Pancreas (tissue), 10 donors: ENCODE data around the gene LCN15. TPM values are rescaled to one million over a fixed set of nuclear protein-coding genes. Genes with fewer than 3 reads are reported as not detected.

Experiments used
- ATAC-seq, 4 donors: fragments of 200-7000 bp; cut with Tn5 transposase; one replicate each; pipeline versions ENCODE4 v1.8.0 to v1.9.1; 2020; ENCODE audit warnings: mild to moderate bottlenecking in 4 of 4, moderate library complexity in 4 of 4
- DNase-seq, 6 donors: peaks; one replicate each; pipeline ENCODE4 v3.0.0-alpha.2; 2020
- FAIRE-seq: peaks from 2 replicates; lab custom pipeline; 2012; peaks lifted over from hg19 to GRCh38; lab: Jason Lieb, UNC
- H3K27ac ChIP-seq, 4 donors: fragments of 200-600 bp; sonication (generic); 1 replicate in 3 of 4; 2 replicates in 1 of 4; pipeline versions ENCODE4 v1.5.0 to v1.8.0; 2020
- H3K27me3 ChIP-seq, 4 donors: fragments of 200-600 bp; one replicate each; pipeline ENCODE4 v1.8.0; 2021
- H3K36me3 ChIP-seq, 3 donors: fragments of 200-600 bp; sonication (generic) in 1 of 3; one replicate each; pipeline versions ENCODE4 v1.5.0 to v1.8.0; 2020 to 2021
- H3K4me1 ChIP-seq, 3 donors: fragments of 200-600 bp; one replicate each; pipeline ENCODE4 v1.8.0; 2021
- H3K4me3 ChIP-seq, 4 donors: fragments of 200-600 bp; sonication (generic) in 2 of 4; one replicate each; pipeline versions ENCODE4 v1.5.0 to v1.8.0; 2020 to 2021
- H3K9me3 ChIP-seq, 4 donors: fragments of 200-600 bp; one replicate each; pipeline ENCODE4 v1.8.0; 2021
- WGBS, 2 donors: extraction: QIAGEN DNeasy Blood & Tissue Kit; methylation state at CpG; one replicate each; pipeline ENCODE4 v1.1.7; 2013; 5-methylcytosine and 5-hydroxymethylcytosine counted together
- intact Hi-C, 3 donors: fragments of 100-400 bp; cut with DNase I; formaldehyde crosslinking; loops; one replicate each; pipeline versions ENCODE4 v1.11.1 to v1.14.2; 2022
- polyA plus RNA-seq, 2 donors: library from polyadenylated mRNA; stranded (reverse); fragments of 200-250 nt; gene quantifications; one replicate each; pipeline ENCODE4 v1.2.3, GENCODE V29; 2013
- total RNA-seq, 6 donors: library from RNA; stranded (reverse); fragmentation: NEBNext Ultra II Directional in 4 of 6; extraction: Animal tissue kit (Norgen Biotek cat#: 25700) in 4 of 6; gene quantifications; one replicate each; pipeline versions ENCODE4 v1.2.1 to v1.2.4, GENCODE V29; 2021 to 2023
- TF ChIP-seq, protein P1 (sequence below), 4 donors: fragments of 200-600 bp; sonication (generic) in 3 of 4; IDR thresholded peaks; one replicate each; pipeline versions ENCODE4 v1.5.0 to v1.8.0; 2021; ENCODE audit warnings: antibody characterized with exemption in 4 of 4
- donor health status: healthy with polysubstance abuse.
- donor health status: DM: no; HTN: no; CAD: no; lungs with moderate emphysema.
- donor health status: DM: no; HTN: no; CAD: no.
- donor health status: control.
- donor health status: control.
- donor health status: Bipolar disorder and iron deficiency.
- donor health status: DM: yes; HTN: yes; CAD: no.
- donor health status: DM: no; HTN: no; CAD: no.
- donor health status: DM: no; HTN: no; CAD: no.
- donor health status: DM: yes; HTN: yes; CAD: no.

Gene LCN15
- total and polyA plus RNA-seq, 8 donors = not detected

DNA sequence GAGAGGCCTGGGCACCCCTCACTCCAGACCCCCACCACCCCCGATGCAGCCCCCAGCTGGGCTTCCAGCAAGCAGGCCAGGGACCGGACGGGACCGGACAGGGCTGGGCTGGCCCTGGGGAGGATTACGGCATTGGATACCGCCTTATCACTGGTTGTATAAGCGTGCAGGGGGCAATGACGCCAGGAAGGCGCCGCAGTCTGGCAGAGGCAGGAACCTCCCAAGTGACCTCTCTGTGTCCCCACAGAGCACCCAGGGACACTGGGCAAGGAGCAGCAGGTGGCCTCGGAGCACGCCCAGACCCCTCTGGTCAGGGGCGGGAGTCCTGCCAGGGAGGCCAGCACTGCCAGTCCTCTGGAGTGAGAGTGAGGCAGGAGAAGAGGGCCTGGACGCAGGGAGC, 723 bp upstream of the LCN15 start:
- no peaks in the 10 kb centered on the region for H3K27me3 ChIP-seq
- peak in 1 of 6 donors; percentile 48 for DNase-seq

DNA sequence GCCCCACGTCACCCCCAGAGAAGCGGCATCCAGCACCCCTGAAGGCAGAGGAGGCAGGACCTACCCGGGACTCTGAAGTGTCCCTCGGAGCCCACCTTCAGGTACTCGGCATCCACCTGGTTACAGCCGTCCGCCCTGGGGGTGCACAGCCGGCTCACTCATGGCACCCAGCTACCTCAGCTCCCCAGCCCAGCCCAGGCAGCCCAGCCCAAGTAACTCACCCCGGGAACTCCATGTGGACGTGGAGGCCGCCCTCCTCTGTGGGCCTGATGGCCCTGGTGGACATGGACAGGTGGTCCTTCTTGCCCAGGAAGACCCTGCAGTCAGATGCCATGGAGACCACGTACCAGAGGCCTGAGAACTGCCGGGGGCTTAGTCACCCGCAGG, 676 bp downstream of the LCN15 start:
- FAIRE-seq = no peak
- no peak overlapping the region for H3K4me3 ChIP-seq

More for the DNA sequence above, 723 bp upstream of the LCN15 start:
- Histone ChIP-seq H3K9me3 (no peaks in the 10 kb centered on the region), H3K36me3 (no peaks in the 10 kb centered on the region), H3K4me1 (no peaks in the 10 kb centered on the region), H3K4me3 (no peak overlapping the region), H3K27ac (no peak overlapping the region)
- ATAC-seq = no peak
- intact Hi-C loops = no loop called here
- FAIRE-seq = no peak
- TF ChIP-seq, protein P1, sequence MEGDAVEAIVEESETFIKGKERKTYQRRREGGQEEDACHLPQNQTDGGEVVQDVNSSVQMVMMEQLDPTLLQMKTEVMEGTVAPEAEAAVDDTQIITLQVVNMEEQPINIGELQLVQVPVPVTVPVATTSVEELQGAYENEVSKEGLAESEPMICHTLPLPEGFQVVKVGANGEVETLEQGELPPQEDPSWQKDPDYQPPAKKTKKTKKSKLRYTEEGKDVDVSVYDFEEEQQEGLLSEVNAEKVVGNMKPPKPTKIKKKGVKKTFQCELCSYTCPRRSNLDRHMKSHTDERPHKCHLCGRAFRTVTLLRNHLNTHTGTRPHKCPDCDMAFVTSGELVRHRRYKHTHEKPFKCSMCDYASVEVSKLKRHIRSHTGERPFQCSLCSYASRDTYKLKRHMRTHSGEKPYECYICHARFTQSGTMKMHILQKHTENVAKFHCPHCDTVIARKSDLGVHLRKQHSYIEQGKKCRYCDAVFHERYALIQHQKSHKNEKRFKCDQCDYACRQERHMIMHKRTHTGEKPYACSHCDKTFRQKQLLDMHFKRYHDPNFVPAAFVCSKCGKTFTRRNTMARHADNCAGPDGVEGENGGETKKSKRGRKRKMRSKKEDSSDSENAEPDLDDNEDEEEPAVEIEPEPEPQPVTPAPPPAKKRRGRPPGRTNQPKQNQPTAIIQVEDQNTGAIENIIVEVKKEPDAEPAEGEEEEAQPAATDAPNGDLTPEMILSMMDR (IDR thresholded peaks at IDR 0.05) = no peak
- WGBS, 2 donors = 85 to 92% methylated on average over 14 of the region's 14 CpGs

DNA sequence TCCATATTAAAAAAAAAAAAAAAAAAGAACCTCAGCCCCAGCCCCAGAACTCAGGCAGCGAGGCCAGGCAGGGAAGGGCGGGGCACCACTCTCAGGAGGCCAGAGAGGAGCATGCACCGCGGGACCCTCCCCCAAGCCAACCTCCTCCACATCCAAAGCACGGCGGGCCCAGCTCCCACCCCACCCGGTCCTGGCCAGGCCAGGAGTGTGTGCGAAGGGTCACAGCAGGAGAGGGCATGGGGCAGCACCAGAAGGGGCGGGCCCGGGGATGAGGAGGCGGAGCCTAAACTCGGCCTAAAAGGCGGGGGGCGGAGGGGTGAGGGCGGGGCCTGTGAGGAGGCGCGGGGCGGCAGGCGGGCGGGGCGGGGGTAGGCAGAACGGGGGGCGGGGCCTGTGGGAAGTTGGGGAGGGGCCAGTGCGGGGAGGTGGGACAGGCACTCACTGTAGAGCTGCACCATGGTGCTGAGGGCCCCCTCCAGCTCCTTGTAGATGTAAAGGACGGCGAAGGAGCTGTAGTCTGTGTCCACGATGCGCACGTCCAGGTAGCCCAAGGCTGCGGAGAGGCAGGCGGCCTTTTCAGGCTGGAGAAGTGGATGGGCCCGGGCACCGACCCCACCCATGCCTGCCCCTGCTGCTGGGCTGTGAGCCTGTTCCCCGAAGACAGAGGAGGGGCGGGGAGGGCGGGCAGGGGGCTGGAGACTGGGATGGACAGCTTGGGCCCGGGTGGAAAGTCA, 1.2 kb downstream of the LCN15 start:
- FAIRE-seq (no peak), DNase-seq (peak in 2 of 6 donors; percentile 55 to 58), ATAC-seq (peak in 1 of 4 donors; percentile 40)
- TF ChIP-seq, protein P1 (IDR thresholded peaks at IDR 0.05) = no peak
- no peaks in the 10 kb centered on the region for H3K4me1 ChIP-seq
- H3K27me3 ChIP-seq = no peaks in the 10 kb centered on the region
- intact Hi-C loops = no loop called here
- H3K36me3 ChIP-seq = no peaks in the 10 kb centered on the region
- WGBS, 2 donors = 29 to 36% methylated on average over 25 to 36 of the region's 37 CpGs
- H3K9me3 ChIP-seq = no peaks in the 10 kb centered on the region
- no peak overlapping the region for H3K4me3 ChIP-seq
- no peak overlapping the region for H3K27ac ChIP-seq

More for the DNA sequence above, 676 bp downstream of the LCN15 start:
- peak in 1 of 6 donors; percentile 44 for DNase-seq
- Histone ChIP-seq H3K9me3 (no peaks in the 10 kb centered on the region), H3K27me3 (no peaks in the 10 kb centered on the region), H3K4me1 (no peaks in the 10 kb centered on the region), H3K27ac (no peak overlapping the region), H3K36me3 (no peaks in the 10 kb centered on the region)
- TF ChIP-seq, protein P1 (IDR thresholded peaks at IDR 0.05) = no peak
- intact Hi-C loops = no loop called here
- WGBS, 2 donors = 81% methylated on average over 13 to 14 of the region's 14 CpGs
- no peak for ATAC-seq

DNA sequence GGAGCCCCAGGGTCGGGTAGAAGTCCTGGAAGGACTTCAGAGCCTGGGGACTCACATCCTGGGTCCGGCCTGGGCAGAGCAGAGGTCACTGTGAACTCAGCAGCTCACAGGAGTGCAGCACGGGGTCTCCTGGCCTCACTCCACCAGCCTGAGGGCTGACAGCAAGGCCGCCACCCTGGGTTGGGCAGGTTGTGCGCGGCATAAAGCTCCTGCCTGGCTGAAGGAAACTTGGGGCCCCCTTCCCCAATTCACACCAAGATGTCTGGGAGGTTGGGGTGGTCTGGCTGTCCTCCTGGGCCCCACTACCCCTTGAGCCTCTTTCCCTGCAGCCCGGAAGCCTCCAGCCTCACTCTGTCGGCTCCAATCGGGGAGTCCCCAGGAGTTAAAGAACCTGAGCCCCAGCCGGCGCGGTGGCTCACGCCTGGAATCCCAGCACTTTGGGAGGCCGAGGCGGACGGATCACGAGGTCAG, 2.1 kb downstream of the LCN15 start:
- TF ChIP-seq, protein P1 (IDR thresholded peaks at IDR 0.05) = no peak
- Histone ChIP-seq H3K9me3 (no peaks in the 10 kb centered on the region), H3K4me3 (no peak overlapping the region), H3K27me3 (no peaks in the 10 kb centered on the region), H3K36me3 (no peaks in the 10 kb centered on the region), H3K4me1 (no peaks in the 10 kb centered on the region), H3K27ac (no peak overlapping the region)
- intact Hi-C loops = no loop called here
- ATAC-seq (no peak), FAIRE-seq (no peak), DNase-seq (peak in 1 of 6 donors; percentile 30)
- 68 to 86% methylated on average over 13 to 17 of the region's 17 CpGs for WGBS, 2 donors

DNA sequence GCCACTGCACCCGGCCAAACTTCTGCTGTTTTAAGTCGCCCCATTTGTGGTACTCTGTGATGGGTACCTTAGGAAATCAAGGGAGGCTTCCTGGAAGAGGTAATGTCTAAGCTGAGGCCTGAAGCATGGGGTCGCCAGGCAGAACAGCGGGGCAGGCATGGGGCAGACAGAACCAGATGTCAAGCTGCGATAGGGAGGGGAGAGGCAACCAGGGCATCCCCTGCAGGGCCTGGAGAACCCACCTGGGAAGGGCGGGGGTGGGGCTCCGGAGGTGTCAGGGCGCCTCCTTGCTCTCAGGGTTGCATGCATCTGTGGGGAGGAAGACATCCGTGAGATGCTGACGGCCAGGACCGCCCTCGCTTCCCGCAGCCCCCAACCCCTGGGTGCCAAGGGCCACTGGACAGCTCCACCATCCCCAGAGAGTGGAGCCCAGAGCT, 2.8 kb downstream of the LCN15 start:
- no peaks in the 10 kb centered on the region for H3K36me3 ChIP-seq
- 53 to 68% methylated on average over 11 to 13 of the region's 13 CpGs for WGBS, 2 donors
- H3K4me1 ChIP-seq = no peaks in the 10 kb centered on the region
- H3K9me3 ChIP-seq = no peaks in the 10 kb centered on the region
- no peak overlapping the region for H3K27ac ChIP-seq
- ATAC-seq (no peak), FAIRE-seq (no peak), DNase-seq (peak in 1 of 6 donors; percentile 34)
- H3K27me3 ChIP-seq = no peaks in the 10 kb centered on the region
- H3K4me3 ChIP-seq = no peak overlapping the region
- intact Hi-C loops = no loop called here
- TF ChIP-seq, protein P1 (IDR thresholded peaks at IDR 0.05) = no peak
